HL-60 (cell line): ENCODE results near the gene DPYSL4.
"Not testable (repeated sequence)": the region's sequence is repeated elsewhere in the genome, so short reads cannot be mapped to it uniquely, and the experiment has no call there.

ENCODE experiments used
- DNase-seq, 2 experiments: peaks; one replicate each; pipeline ENCODE4 v3.0.0-alpha.2; 2010 to 2020; ENCODE audit warnings: low read depth in 1 of 2, low spot score in 1 of 2
- H3K27ac ChIP-seq: fragments of 250-450 bp; sonication (Bioruptor Pico); replicated peaks from 2 replicates; pipeline ENCODE4 v1.5.1; 2020; ENCODE audit warnings: mild to moderate bottlenecking, moderate library complexity
- H3K27me3 ChIP-seq: fragments of 250-450 bp; sonication (Bioruptor Pico); 2 replicates; pipeline ENCODE4 v1.5.1; 2021; ENCODE audit warnings: mild to moderate bottlenecking, moderate library complexity; ENCODE audit not compliant: insufficient read depth, poor library complexity, severe bottlenecking
- H3K4me3 ChIP-seq: replicated peaks from 2 replicates; pipeline ENCODE4 v1.5.1; 2011; ENCODE audit warnings: mild to moderate bottlenecking, control low read depth, low read length; ENCODE audit not compliant: insufficient read depth
- GABPA ChIP-seq: IDR thresholded peaks from 2 replicates; pipeline ENCODE4 v1.6.1; 2012; ENCODE audit warnings: low read depth
- POLR2AphosphoS5 ChIP-seq: IDR thresholded peaks from 2 replicates; pipeline ENCODE4 v1.6.1; 2012; ENCODE audit warnings: low read depth
- SPI1 ChIP-seq: IDR thresholded peaks from 2 replicates; pipeline ENCODE4 v1.6.1; 2012; ENCODE audit warnings: low read depth, mild to moderate bottlenecking, borderline replicate concordance
- TF ChIP-seq, protein P1 (sequence below): IDR thresholded peaks from 2 replicates; pipeline ENCODE4 v1.6.1; 2012; ENCODE audit warnings: low read depth; ENCODE audit not compliant: insufficient replicate concordance
- TF ChIP-seq, protein P2 (sequence below): IDR thresholded peaks from one replicate; pipeline ENCODE4 v1.5.1; 2011; ENCODE audit warnings: low read length, control low read depth, inconsistent platforms; ENCODE audit not compliant: insufficient read depth

Gene DPYSL4

DNA sequence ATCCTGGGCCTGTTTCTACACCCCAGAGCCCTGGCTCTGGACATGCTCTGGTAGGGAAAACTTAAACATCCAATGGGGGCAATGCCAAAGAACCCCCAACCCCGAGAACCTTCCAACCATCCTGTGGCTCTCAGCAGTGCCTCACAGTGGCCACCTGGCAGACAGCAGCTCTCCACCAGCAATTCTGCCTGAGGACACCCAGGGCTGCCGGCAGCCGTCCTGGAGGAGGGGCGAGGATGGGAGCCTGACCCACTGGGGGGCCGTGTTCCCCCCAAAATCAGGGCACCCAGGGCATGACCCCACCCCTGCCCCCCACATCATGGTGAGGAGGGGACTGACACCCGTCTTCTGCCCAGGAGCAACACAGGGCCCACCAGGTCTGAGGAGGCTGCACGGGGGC, 32.7 kb downstream of the DPYSL4 start:
- Histone ChIP-seq H3K4me3 (no peak overlapping the region), H3K27me3 (no peaks in the 10 kb centered on the region), H3K27ac (no peak overlapping the region)
- TF ChIP-seq SPI1 (no peak), POLR2AphosphoS5 (no peak), GABPA (no peak)
- TF ChIP-seq, protein P1, sequence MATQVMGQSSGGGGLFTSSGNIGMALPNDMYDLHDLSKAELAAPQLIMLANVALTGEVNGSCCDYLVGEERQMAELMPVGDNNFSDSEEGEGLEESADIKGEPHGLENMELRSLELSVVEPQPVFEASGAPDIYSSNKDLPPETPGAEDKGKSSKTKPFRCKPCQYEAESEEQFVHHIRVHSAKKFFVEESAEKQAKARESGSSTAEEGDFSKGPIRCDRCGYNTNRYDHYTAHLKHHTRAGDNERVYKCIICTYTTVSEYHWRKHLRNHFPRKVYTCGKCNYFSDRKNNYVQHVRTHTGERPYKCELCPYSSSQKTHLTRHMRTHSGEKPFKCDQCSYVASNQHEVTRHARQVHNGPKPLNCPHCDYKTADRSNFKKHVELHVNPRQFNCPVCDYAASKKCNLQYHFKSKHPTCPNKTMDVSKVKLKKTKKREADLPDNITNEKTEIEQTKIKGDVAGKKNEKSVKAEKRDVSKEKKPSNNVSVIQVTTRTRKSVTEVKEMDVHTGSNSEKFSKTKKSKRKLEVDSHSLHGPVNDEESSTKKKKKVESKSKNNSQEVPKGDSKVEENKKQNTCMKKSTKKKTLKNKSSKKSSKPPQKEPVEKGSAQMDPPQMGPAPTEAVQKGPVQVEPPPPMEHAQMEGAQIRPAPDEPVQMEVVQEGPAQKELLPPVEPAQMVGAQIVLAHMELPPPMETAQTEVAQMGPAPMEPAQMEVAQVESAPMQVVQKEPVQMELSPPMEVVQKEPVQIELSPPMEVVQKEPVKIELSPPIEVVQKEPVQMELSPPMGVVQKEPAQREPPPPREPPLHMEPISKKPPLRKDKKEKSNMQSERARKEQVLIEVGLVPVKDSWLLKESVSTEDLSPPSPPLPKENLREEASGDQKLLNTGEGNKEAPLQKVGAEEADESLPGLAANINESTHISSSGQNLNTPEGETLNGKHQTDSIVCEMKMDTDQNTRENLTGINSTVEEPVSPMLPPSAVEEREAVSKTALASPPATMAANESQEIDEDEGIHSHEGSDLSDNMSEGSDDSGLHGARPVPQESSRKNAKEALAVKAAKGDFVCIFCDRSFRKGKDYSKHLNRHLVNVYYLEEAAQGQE, result no peak
- TF ChIP-seq, protein P2, sequence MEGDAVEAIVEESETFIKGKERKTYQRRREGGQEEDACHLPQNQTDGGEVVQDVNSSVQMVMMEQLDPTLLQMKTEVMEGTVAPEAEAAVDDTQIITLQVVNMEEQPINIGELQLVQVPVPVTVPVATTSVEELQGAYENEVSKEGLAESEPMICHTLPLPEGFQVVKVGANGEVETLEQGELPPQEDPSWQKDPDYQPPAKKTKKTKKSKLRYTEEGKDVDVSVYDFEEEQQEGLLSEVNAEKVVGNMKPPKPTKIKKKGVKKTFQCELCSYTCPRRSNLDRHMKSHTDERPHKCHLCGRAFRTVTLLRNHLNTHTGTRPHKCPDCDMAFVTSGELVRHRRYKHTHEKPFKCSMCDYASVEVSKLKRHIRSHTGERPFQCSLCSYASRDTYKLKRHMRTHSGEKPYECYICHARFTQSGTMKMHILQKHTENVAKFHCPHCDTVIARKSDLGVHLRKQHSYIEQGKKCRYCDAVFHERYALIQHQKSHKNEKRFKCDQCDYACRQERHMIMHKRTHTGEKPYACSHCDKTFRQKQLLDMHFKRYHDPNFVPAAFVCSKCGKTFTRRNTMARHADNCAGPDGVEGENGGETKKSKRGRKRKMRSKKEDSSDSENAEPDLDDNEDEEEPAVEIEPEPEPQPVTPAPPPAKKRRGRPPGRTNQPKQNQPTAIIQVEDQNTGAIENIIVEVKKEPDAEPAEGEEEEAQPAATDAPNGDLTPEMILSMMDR, result no peak
- DNase-seq, result no peak

DNA sequence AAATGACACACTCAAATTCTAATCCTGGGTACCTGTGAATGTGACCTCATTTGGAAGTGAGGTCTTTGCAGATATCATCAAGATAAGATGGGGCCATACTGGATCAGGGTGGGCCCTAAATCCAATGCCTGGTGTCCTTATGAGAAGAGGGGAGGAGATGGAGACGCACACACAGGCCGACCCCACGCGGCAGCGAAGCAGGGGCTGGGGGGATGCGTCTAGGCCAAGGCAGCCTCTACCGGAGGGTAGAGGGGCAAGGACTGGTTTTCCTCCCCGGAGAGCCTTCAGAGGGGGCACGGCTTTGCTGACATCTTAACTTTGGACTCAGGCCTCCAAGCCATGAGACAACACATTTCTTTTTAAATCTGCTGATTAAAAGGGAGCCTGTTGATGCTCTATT, 33.3 kb downstream of the DPYSL4 start:
- TF ChIP-seq, protein P2, result no peak
- H3K27ac ChIP-seq, result no peak overlapping the region
- DNase-seq, result no peak
- no peak overlapping the region for H3K4me3 ChIP-seq
- H3K27me3 ChIP-seq, result no peaks in the 10 kb centered on the region

DNA sequence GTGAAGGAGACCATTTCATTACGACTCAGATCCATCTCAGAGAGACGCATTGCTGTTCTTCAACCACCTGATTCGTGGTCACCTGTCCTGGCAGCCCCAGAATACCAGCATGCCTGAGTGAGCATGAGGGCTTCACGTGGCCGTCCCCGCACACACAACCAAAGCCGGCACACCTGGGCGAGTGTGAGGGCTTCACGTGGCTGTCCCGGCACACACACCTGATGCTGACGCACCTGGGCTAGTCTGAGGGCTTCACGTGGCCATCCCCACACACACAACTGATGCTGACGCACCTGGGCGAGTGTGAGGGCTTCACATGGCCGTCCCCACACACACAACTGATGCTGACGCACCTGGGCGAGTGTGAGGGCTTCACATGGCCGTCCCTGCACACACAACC, 34.2 kb downstream of the DPYSL4 start:
- H3K27me3 ChIP-seq, DNase-seq, H3K27ac ChIP-seq, H3K4me3 ChIP-seq: not testable (repeated sequence)

DNA sequence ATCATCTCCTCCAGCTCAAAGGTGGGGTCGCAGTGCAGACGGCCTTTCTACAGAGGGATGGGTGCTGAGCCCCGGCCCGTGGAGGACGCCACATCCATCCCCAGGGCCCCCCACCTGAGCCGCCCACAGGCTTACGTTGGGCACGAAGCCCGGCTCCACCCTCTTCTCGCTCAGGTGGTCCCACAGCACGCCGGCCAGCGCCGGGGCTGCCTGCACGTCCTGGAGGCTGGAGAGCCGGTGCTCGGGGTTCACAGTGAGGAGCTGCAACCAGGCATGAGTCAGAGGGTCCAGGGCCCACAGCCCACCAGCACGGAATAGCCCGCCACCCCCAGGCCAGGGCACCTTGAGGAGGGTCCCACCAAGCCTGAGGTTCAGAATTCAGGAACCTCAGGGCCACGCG, 36.0 kb downstream of the DPYSL4 start:
- Histone ChIP-seq H3K27ac (no peak overlapping the region), H3K4me3 (no peak overlapping the region), H3K27me3 (no peaks in the 10 kb centered on the region)
- TF ChIP-seq GABPA, result no peak
- TF ChIP-seq, protein P2, result no peak
- TF ChIP-seq SPI1, result no peak
- TF ChIP-seq, protein P1, result no peak
- no peak for TF ChIP-seq POLR2AphosphoS5
- no peak for DNase-seq
